ENCODE results near the gene NIT1. TPM values are rescaled to one million over a fixed set of nuclear protein-coding genes. Genes with fewer than 3 reads are reported as not detected.
A peak's percentile ranks its signal among the peaks of the same experiment; 100 is the strongest.

NIT1 gene
- total and polyA plus RNA-seq, 9 of the 15 experiments (the other 6 are each of a cell fraction or from before 2014, with no cell fraction given) = 18.4 to 76.0 (median 33.7) TPM

DNA sequence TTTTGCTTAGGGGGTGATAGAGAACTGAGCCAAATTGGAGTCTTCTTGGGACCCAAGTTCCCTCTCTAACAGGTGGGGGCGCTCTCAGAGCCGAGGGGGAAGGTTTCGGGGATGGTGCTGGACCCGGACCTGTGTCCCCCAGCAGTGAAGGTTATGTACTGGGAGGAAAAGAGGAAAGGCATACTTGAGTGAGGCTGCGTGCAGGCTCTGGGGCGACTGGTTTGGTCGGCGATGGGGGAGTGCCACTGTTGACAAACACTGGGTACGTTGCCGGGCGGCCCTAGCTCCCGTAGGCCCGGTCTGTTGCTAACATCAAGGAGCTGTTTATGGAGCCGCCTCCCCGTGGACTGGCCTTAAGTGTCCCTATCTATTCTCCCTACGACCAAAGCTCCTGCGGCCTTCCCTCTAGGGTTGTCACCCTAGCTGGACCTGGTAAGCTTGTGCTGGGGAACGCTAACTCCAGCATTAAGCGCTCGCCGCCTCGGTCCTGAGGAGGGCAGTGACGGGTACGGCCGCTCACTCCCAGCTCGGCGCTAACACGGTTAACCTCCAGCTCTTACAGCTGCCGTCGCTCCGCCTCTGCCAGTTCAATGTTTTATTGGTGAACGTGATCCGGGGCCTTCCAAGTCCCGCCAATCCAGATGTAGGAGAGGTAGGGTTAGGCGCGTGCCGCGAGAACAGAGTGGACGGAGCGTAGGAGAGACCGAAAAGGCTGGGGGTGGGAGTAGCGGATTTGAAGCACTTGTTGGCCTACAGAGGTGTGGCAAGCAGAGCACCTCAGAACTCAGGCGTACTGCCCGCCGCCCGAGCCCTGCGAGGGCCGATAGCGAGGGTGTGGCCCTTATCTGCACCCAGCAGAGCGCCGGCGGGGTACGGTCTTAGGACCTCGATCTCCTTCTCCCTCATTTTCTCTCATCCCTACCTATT lies 48.1 kb downstream of the NIT1 start, which contains the start of gene PPOX (continued):
- no peak for TF ChIP-seq HNRNPH1 (optimal IDR thresholded peaks at IDR 0.05; ENCODE audit: low read depth, low read length)
- no peak for TF ChIP-seq ZNF785 (CRISPR knock-in tag; IDR thresholded peaks at IDR 0.05)
- TF ChIP-seq SMARCA5 (IDR thresholded peaks at IDR 0.05) = peak; percentile 77; the same call in 1 of the 2 replicates
- TF ChIP-seq ZNF263 (CRISPR knock-in tag; IDR thresholded peaks at IDR 0.05; ENCODE audit: borderline replicate concordance) = peak; percentile 87; the same call in 1 of the 2 replicates
- peak; percentile 52; the same call in 1 of the 2 replicates for TF ChIP-seq CEBPG (CRISPR knock-in tag; IDR thresholded peaks at IDR 0.05)
- no peak for TF ChIP-seq CEBPG (tag; conservative IDR thresholded peaks at IDR 0.05 in 1 of 2, IDR thresholded peaks at IDR 0.05 in 1 of 2)
- no peak for TF ChIP-seq ILF3 (IDR thresholded peaks at IDR 0.05; ENCODE audit: borderline replicate concordance)
- TF ChIP-seq SAP30 (IDR thresholded peaks at IDR 0.05; ENCODE audit: borderline replicate concordance, insufficient read depth, low read depth, low read length, poor library complexity, severe bottlenecking) = peak; percentile 55
- TF ChIP-seq ZNF212 (CRISPR knock-in tag; IDR thresholded peaks at IDR 0.05) = no peak
- TF ChIP-seq NFE2 (IDR thresholded peaks at IDR 0.05; ENCODE audit: low read depth) = peak; percentile 17; the same call in 1 of the 2 replicates
- no peak for TF ChIP-seq MBD1 (CRISPR knock-in tag; IDR thresholded peaks at IDR 0.05)
- no peak for TF ChIP-seq PHB (CRISPR knock-in tag; IDR thresholded peaks at IDR 0.05)
- no peak for TF ChIP-seq ADNP (tag; IDR thresholded peaks at IDR 0.05)
- peak; percentile 77 for TF ChIP-seq MYNN (IDR thresholded peaks at IDR 0.05)
- TF ChIP-seq MYNN (CRISPR knock-in tag; IDR thresholded peaks at IDR 0.05) = no peak
- no peak for TF ChIP-seq ZNF347 (CRISPR knock-in tag; IDR thresholded peaks at IDR 0.05; ENCODE audit: low read depth)
- peak; percentile 81; the same call in 1 of the 2 replicates for TF ChIP-seq CREB3L1 (IDR thresholded peaks at IDR 0.05; ENCODE audit: borderline replicate concordance, low read depth)
- TF ChIP-seq HMGXB4 (CRISPR knock-in tag; IDR thresholded peaks at IDR 0.05) = peak; percentile 36; the same call in 1 of the 2 replicates
- TF ChIP-seq ARHGAP35 (IDR thresholded peaks at IDR 0.05; ENCODE audit: partially characterized antibody) = no peak
- TF ChIP-seq, protein P1, sequence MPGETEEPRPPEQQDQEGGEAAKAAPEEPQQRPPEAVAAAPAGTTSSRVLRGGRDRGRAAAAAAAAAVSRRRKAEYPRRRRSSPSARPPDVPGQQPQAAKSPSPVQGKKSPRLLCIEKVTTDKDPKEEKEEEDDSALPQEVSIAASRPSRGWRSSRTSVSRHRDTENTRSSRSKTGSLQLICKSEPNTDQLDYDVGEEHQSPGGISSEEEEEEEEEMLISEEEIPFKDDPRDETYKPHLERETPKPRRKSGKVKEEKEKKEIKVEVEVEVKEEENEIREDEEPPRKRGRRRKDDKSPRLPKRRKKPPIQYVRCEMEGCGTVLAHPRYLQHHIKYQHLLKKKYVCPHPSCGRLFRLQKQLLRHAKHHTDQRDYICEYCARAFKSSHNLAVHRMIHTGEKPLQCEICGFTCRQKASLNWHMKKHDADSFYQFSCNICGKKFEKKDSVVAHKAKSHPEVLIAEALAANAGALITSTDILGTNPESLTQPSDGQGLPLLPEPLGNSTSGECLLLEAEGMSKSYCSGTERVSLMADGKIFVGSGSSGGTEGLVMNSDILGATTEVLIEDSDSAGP (CRISPR knock-in tag; IDR thresholded peaks at IDR 0.05) = no peak

Measured in K562 (cell line).